OCI-LY3 (cell line): Measurements from ENCODE around the gene LOXHD1.

ENCODE experiments used
- H2AFZ ChIP-seq: fragments of 200-600, 300-600 bp; shearing (Covaris generic); 2 replicates; pipeline ENCODE4 v1.6.0; 2014; ENCODE audit warnings: antibody characterized with exemption, low read depth, low read length
- H3K27ac ChIP-seq: fragments of 200-600, 300-600 bp; sonication (generic); 2 replicates; pipeline ENCODE4 v1.5.1; 2014; ENCODE audit warnings: mild to moderate bottlenecking, low read length, moderate library complexity, mixed read lengths
- H3K27me3 ChIP-seq: fragments of 200-600, 300-600 bp; sonication (generic); 2 replicates; pipeline ENCODE4 v1.6.1; 2014; ENCODE audit warnings: low read depth, low read length, mixed read lengths
- H3K36me3 ChIP-seq: fragments of 200-600, 300-600 bp; sonication (generic); replicated peaks from 2 replicates; pipeline ENCODE3; 2014; ENCODE audit warnings: low read depth, low read length, mixed read lengths
- H3K4me1 ChIP-seq: fragments of 300-600, 200-600 bp; sonication (generic); 2 replicates; pipeline ENCODE4 v1.6.1; 2014; ENCODE audit warnings: low read length, mixed read lengths
- H3K4me2 ChIP-seq: fragments of 200-600, 300-600 bp; sonication (generic); 2 replicates; pipeline ENCODE4 v1.6.1; 2014; ENCODE audit warnings: low read length, mixed read lengths
- H3K4me3 ChIP-seq: fragments of 300-600, 200-600 bp; sonication (generic); 2 replicates; pipeline ENCODE4 v1.5.1; 2014; ENCODE audit warnings: antibody characterized with exemption, mild to moderate bottlenecking, low read length, moderate library complexity
- H3K79me2 ChIP-seq: fragments of 300-600, 200-600 bp; shearing (Covaris generic); 2 replicates; pipeline ENCODE4 v1.6.1; 2014; ENCODE audit warnings: mild to moderate bottlenecking, low read length, mixed read lengths
- H3K9ac ChIP-seq: fragments of 300-600, 200-600 bp; shearing (Covaris generic); 2 replicates; pipeline ENCODE4 v1.6.0; 2014; ENCODE audit warnings: mild to moderate bottlenecking, low read length, moderate library complexity
- H3K9me3 ChIP-seq: fragments of 200-600, 300-600 bp; shearing (Covaris generic); 2 replicates; pipeline ENCODE4 v1.6.1; 2014; ENCODE audit warnings: low read length, mixed read lengths; ENCODE audit not compliant: insufficient read depth
- H4K20me1 ChIP-seq: fragments of 200-600, 300-600 bp; sonication (generic); 2 replicates; pipeline ENCODE4 v1.6.1; 2016; ENCODE audit warnings: low read length, mixed read lengths; ENCODE audit not compliant: insufficient read depth
- EZH2phosphoT487 ChIP-seq: fragments of 200-600 bp; shearing (Covaris generic); IDR thresholded peaks from 2 replicates; pipeline ENCODE4 v1.6.1; 2018; ENCODE audit warnings: antibody characterized with exemption, mixed run types, low read depth
- TF ChIP-seq, protein P1 (sequence below): fragments of 200-600, 300-600 bp; sonication (generic); IDR thresholded peaks from 2 replicates; pipeline ENCODE4 v1.5.1; 2014; ENCODE audit warnings: antibody characterized with exemption, low read length, low read depth

The LOXHD1 gene

GRCh38 chr18:46563317-46563716, 93.7 kb downstream of the LOXHD1 start:
- Histone ChIP-seq H3K9me3 (no peaks in the 10 kb centered on the region), H3K36me3 (no peaks in the 10 kb centered on the region), H4K20me1 (no peaks in the 10 kb centered on the region), H3K4me3 (no peak overlapping the region), H2AFZ (no peak overlapping the region), H3K4me1 (no peaks in the 10 kb centered on the region), H3K27me3 (peaks cover 61% of the 10 kb centered on the region), H3K9ac (no peak overlapping the region), H3K79me2 (no peaks in the 10 kb centered on the region), H3K27ac (no peak overlapping the region), H3K4me2 (no peak overlapping the region)
- TF ChIP-seq EZH2phosphoT487, result no peak
- TF ChIP-seq, protein P1, sequence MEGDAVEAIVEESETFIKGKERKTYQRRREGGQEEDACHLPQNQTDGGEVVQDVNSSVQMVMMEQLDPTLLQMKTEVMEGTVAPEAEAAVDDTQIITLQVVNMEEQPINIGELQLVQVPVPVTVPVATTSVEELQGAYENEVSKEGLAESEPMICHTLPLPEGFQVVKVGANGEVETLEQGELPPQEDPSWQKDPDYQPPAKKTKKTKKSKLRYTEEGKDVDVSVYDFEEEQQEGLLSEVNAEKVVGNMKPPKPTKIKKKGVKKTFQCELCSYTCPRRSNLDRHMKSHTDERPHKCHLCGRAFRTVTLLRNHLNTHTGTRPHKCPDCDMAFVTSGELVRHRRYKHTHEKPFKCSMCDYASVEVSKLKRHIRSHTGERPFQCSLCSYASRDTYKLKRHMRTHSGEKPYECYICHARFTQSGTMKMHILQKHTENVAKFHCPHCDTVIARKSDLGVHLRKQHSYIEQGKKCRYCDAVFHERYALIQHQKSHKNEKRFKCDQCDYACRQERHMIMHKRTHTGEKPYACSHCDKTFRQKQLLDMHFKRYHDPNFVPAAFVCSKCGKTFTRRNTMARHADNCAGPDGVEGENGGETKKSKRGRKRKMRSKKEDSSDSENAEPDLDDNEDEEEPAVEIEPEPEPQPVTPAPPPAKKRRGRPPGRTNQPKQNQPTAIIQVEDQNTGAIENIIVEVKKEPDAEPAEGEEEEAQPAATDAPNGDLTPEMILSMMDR, result no peak

- H2AFZ ChIP-seq, result no peak overlapping the region
- H3K36me3 ChIP-seq, result no peaks in the 10 kb centered on the region
These were observed 94.3 kb downstream of the LOXHD1 start for GRCh38 chr18:46562674-46563192.

GRCh38 chr18:46560671-46561045, 96.4 kb downstream of the LOXHD1 start:
- H3K9ac ChIP-seq, result no peak overlapping the region
- H3K4me3 ChIP-seq, result no peak overlapping the region
- H3K27ac ChIP-seq, result no peak overlapping the region
- no peaks in the 10 kb centered on the region for H3K9me3 ChIP-seq
- TF ChIP-seq EZH2phosphoT487, result no peak
- TF ChIP-seq, protein P1, result no peak
- no peak overlapping the region for H3K4me2 ChIP-seq
- no peaks in the 10 kb centered on the region for H3K36me3 ChIP-seq
- no peaks in the 10 kb centered on the region for H3K79me2 ChIP-seq
- H3K4me1 ChIP-seq, result no peaks in the 10 kb centered on the region
- H4K20me1 ChIP-seq, result no peaks in the 10 kb centered on the region
- H3K27me3 ChIP-seq, result peaks cover 35% of the 10 kb centered on the region
- no peak overlapping the region for H2AFZ ChIP-seq

More at GRCh38 chr18:46562674-46563192, 94.3 kb downstream of the LOXHD1 start:
- H3K4me1 ChIP-seq, result no peaks in the 10 kb centered on the region
- H3K9me3 ChIP-seq, result no peaks in the 10 kb centered on the region
- H3K27ac ChIP-seq, result no peak overlapping the region
- H3K4me2 ChIP-seq, result no peak overlapping the region
- H3K4me3 ChIP-seq, result no peak overlapping the region
- H3K27me3 ChIP-seq, result peaks cover 56% of the 10 kb centered on the region
- no peaks in the 10 kb centered on the region for H4K20me1 ChIP-seq
- H3K79me2 ChIP-seq, result no peaks in the 10 kb centered on the region
- no peak overlapping the region for H3K9ac ChIP-seq
- no peak for TF ChIP-seq EZH2phosphoT487
- TF ChIP-seq, protein P1, result no peak

- Histone ChIP-seq H4K20me1 (no peaks in the 10 kb centered on the region), H3K27me3 (peaks cover 30% of the 10 kb centered on the region), H3K4me2 (no peak overlapping the region), H3K9me3 (no peaks in the 10 kb centered on the region), H3K9ac (no peak overlapping the region), H3K79me2 (no peaks in the 10 kb centered on the region), H3K27ac (no peak overlapping the region), H2AFZ (no peak overlapping the region), H3K4me1 (no peaks in the 10 kb centered on the region), H3K4me3 (no peak overlapping the region), H3K36me3 (no peaks in the 10 kb centered on the region)
- TF ChIP-seq EZH2phosphoT487, result no peak
- TF ChIP-seq, protein P1, result no peak
These were observed 96.9 kb downstream of the LOXHD1 start for GRCh38 chr18:46559946-46560670.
